Inflammatory macrophage (primary cell): ENCODE measurements around the gene CRADD.
A peak's percentile ranks its signal among the peaks of the same experiment; 100 is the strongest.
"Not testable (repeated sequence)": the region's sequence is repeated elsewhere in the genome, so short reads cannot be mapped to it uniquely, and the experiment has no call there.

Source experiments
- DNase-seq, 2 donors: peaks; one replicate each; pipeline ENCODE4 v3.0.0-alpha.2; 2020 to 2022

The CRADD gene

DNA sequence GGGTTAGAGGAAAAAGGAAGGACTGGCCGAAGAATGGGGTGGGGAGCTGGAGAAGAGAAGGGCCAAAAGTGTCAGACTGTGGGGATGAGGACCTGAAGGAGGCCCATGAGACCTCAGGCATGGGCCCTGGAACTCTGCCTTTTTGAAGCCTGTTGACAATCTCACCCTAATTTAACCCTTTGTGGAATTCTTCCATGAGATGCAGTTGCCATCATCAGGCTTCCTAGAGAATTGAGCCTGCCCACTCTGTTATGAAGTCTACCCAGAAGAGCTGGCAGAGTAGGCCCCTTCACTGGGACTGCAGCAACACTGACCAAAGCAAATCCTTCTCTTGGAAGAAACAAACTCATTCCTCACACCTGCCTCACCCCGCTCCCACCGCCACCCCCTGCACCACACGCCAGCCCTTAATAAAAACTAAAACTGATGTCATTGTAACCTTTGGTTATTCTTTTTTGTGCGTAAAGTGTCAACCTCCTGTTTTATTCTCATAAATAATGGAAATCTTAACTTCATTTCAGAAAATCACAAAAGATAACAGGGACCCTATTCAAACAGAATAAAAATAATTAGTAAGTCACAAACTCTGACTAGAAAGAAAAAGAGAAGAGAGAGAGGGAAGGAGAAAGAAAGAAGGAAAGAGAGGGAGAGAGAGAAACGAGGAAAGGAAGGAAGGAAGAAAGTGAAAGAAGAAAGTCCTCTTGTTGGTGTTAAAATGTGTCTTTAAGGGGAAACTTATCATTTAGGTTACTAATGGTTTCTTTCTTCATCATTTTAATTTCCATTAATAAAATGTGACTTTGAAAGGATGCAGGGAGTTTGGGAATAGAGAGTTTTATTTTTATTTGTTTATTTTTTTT is 61.3 kb downstream of the CRADD start:
- no peak for DNase-seq

- DNase-seq = no peak
Observed at GRCh38 chr12:93740751-93741150, 63.6 kb downstream of the CRADD start.

GRCh38 chr12:93741659-93742109 is 64.5 kb downstream of the CRADD start:
- DNase-seq = no peak

- DNase-seq = peak; percentile 64 to 75
Observed at GRCh38 chr12:93742110-93742934, 65.1 kb downstream of the CRADD start.

GRCh38 chr12:93743229-93743998 is 66.2 kb downstream of the CRADD start:
- DNase-seq = no peak

GRCh38 chr12:93743999-93744689 is 67.0 kb downstream of the CRADD start:
- no peak for DNase-seq

- DNase-seq = peak in 1 of 2 donors; percentile 12
Observed at GRCh38 chr12:93745286-93745685, 68.1 kb downstream of the CRADD start.

- DNase-seq = no peak
Observed at GRCh38 chr12:93746572-93747168, 69.5 kb downstream of the CRADD start.

- no peak for DNase-seq
Observed at GRCh38 chr12:93748672-93749383, 71.7 kb downstream of the CRADD start.

DNA sequence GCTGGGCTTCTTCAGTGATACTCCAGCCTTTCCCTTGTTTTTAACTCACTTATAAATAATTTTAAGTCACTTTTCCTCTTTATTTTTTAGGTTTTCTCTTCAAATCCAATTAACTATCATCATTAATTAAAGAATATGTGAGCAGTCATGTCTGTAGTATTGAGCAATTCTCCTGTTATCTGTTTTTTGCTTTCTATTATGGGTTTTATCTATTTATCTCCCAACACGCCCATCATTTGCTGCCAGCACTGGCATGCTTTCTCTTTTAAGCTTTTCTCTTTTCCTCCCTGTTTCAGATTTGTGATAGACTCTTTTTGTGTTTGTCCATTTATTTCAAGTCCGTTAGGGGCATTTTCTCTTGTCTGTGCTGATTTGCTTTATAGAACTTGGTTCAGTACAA is 72.3 kb downstream of the CRADD start:
- DNase-seq = no peak

GRCh38 chr12:93750056-93750455 is 72.9 kb downstream of the CRADD start:
- no peak for DNase-seq

GRCh38 chr12:93751864-93752610 is 74.9 kb downstream of the CRADD start:
- DNase-seq = no peak

DNA sequence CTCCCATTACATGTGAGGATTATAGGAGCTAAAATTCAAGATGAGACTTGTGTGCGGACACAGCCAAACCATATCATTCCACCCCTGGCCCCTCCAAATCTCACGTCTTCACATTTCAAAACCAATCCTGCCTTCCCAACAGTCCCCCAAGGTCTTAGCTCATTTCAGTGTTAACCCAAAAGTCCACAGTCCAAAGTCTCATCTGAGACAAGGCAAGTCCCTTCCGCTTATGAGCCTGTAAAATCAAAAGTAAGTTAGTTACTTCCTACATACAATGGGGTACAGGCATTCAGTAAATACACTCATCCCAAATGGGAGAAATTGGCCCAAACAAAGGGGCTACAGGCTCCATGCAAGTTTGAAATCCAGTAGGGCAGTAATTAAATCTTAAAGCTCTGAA is 76.1 kb downstream of the CRADD start:
- DNase-seq = no peak

- no peak for DNase-seq
Observed at GRCh38 chr12:93753838-93754429, 76.8 kb downstream of the CRADD start.

DNA sequence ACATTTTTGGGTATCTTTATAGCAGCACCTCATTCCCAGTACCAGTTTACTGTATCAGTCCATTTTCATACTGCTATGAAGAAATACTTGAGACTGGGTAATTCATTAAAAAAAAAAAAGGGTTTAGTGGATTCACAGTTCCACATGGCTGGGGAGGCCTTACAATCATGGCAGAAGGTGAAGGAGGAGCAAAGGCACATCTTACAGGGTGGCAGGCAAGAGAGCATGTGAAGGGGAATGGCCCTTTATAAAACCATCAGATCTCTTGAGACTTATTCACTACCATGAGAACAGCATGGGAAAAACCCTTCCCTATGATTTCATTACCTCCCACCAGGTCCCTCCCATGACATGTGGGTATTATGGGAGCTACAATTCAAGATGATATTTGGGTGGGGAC is 77.7 kb downstream of the CRADD start:
- DNase-seq = not testable (repeated sequence)

GRCh38 chr12:93756288-93756687 is 79.1 kb downstream of the CRADD start:
- no peak for DNase-seq

DNA sequence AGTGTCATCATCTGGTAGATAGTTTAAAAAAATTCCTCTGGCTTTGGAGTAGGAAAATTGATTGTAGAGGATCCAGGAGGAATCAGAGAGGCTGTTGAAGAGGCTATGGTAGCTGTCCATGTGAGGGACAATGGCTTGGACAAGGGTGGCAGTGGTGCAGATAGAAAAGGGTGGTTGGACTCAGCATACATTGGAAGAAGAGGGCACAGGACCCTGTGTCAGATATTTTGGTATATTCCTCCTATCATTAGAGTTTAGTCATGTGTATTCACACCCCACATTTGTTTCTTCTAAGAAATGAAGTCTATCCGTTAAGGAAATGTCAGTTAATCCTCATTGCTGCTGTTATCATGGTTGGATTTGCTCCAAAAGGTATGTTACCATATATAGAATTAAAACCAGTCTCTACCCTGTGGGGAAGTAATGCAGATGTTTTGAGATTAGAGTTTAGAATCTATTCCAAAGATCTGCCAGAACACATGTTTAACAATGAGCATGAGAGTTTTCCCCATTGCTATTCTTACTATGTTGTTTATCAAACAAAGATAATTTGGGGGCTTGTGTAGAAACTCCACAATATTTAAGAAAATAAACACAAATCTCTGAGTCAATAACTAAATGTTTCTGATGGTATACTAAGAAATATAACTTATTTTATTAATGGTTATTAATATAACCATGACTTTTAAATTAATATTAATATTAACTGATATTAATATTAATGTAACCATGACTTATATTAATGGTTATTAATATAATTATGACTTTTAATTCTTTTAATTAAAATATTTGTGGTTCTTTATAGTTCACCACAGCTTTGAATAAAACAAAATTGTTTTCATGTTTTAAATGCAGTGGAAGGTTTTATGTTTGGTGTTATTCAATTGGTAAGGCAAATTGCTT is 80.9 kb downstream of the CRADD start:
- no peak for DNase-seq

GRCh38 chr12:93758801-93759373 is 81.7 kb downstream of the CRADD start:
- DNase-seq = peak in 1 of 2 donors; percentile 54
